ENCODE data around the gene ACYP1.

DNA sequence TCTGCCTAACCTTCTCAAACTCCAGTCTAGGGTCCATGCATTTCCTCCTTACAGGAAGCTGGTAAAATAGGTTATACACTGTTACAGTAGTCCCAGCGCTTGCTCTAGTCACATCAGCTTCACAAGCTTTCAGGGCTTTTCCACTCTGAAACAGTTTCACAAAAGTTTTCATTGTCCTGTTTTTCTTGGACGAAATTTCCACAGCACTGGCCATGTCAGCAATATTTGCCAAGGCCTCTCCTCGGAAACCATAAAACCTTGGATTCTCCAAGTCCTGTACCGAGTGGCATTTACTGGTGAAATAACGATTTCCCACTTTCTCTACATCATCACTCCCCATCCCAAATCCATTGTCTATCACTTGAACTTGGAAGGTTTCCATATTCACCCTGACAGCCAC is 14.7 kb downstream of the ACYP1 start:
- TF ChIP-seq POLR2A (IDR thresholded peaks at IDR 0.05; ENCODE audit: low read depth, low read length) (no peak), POLR2AphosphoS5 (IDR thresholded peaks at IDR 0.05; ENCODE audit: low read depth, low read length) (no peak), TAF1 (IDR thresholded peaks at IDR 0.05; ENCODE audit: borderline replicate concordance, low read depth, low read length) (no peak)
